ENCODE measurements around the gene ZNF2.
"Not testable (repeated sequence)": the region's sequence is repeated elsewhere in the genome, so short reads cannot be mapped to it uniquely, and the experiment has no call there.

The ZNF2 gene

DNA sequence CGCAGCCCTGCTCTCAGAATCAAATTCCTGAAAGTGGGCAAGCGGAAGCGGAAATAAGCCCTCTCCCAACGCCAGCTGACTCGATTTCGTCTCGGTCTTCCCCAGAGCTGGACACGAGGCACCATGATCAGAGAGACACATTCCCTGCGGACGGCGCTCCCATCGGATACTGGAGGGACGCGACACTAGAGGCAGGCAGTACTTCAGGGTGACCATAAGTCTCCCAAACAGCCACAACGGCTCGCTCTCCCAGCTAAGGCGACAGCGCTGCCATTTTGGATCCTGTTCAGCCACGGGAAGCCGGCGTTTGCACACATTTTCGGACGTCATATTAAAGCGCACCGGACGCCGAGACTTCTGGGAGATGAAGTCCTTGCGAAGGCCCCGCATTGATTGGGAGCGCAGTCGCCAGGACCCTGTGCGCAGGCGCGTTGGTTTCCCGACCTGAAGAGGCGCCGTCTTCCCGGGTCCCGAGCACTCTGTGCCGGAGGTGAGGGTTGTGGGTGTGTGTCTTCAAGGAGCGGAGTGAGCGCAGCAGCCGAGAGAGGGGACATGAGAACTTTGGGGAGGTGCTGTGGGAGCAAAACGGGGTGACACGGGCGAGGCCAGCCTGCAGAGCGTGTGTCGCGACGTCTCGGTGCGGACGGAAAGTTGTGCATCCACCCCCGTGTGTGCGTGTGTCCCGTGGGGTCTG is at the start of gene ZNF2:
TSS of gene ZNF2 (plus strand) at position 439 of the 694 bp plus-strand sequence. CDS start 10,418 bp downstream, outside the sequence.
- DNase-seq = peak; percentile 93

DNA sequence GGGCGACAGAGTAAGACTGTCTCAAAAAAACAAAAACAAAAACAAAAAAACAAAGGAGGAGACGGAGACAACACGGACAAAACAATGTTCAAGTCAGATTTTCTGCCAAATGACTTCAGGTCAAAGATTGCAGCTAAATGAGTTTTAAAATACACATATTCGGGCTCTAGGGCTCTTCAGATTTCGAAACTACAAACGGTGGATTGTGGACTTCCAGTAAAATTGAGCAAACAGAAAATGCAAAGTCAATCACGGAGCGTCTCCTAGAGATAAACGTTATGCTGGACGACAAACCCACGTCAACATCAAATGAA is 44.6 kb upstream of the ZNF2 start:
- DNase-seq = peak; percentile 33

DNA sequence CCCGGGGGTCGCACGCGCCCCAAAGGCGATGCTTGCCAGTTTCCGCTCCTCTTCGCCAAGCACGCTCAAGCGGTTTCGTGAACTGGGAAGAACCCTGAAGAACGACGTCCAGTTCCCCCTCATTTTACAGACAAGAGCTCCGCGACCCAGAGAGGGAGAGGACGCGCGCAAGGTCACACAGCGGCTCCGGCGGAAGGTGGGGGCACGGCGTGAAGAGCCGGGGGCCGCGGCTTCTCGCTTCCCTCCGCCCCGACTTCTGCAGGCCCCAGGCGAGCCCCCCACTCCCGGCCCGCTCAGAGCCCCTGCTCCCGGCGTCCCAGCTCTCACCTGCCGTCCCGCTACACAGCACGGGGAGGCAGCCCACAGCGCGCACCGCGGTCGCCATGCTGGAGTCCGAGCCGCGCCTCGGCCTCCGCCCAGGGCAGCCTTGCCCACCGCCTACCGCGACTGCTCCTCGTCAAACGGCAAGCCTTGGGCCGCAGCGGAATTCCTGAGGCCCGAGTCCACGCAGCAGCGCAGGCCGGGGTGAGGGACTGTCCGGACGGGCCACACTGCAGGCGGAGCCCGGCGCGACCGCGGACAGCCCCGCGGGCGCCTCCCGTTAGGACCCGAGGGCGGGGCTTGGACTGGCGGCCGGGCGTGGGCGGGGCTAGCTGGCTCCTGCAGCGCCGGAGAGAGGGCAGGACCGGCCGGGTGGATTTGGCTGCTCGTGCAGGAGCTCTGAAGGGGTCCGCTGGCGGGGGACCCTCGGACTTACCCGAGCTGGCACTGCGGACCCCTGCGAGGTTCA is 44.0 kb upstream of the ZNF2 start, which contains the start of gene MRPS5:
TSS of gene MRPS5 (minus strand) at position 402 of the 790 bp plus-strand sequence. CDS start at position 385, 17 bp downstream.
- peak; percentile 71 for DNase-seq

DNA sequence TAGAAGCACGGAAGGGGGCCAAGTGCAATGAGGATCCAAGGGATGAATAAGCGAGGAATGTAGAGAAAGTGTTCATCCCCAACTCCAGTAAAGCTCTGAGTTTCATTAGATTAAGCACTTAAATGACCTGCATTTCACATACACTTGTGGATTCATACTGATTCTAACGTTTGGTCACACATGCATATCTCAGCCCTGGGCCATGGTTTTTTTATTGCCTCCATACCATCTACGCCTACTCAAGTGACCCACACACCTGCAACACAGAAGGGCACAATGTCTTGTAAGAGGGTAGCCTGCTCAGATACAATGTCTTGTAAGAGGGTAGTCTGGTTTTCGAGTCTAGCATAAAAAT is 43.4 kb upstream of the ZNF2 start:
- no peak for DNase-seq

DNA sequence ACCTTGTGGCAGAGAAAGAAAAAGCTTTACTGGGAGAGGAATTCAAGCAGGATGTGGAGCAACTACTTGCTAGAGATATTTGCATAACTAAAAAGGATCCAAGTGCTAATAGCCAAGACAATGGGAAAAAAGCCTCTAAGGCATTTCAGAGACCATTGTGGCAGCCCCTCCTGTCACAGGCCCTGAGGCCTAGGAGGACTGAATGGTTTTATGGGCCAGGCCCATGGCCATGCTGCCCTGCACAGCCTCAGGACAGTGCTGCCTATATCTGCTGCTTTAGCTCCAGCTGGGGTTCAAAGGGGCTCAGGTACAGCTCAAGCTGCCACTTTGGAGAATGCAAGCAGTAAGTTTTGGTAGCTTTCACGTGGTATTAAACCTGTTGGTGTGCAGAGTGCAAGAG is 26.9 kb upstream of the ZNF2 start:
- DNase-seq = no peak

DNA sequence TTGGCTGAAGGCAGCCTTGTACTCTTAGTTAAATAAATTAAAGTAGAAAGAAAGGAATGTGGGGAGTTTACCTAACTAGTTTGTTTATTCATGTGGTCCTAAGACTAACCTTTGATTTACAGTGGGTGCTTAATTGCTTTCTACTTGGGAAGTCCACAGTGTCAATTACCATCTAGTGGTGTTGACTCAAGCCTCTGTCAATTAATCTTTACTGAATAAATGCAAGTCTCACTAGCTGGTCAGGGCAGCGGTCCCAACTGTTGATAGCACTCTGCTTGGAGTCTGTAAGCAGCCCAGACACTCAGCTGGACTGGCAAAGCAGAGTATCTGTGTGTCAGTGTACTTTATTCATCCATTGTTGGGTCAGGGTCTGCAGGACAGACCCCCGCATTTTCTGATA is 21.8 kb upstream of the ZNF2 start:
- no peak for DNase-seq

DNA sequence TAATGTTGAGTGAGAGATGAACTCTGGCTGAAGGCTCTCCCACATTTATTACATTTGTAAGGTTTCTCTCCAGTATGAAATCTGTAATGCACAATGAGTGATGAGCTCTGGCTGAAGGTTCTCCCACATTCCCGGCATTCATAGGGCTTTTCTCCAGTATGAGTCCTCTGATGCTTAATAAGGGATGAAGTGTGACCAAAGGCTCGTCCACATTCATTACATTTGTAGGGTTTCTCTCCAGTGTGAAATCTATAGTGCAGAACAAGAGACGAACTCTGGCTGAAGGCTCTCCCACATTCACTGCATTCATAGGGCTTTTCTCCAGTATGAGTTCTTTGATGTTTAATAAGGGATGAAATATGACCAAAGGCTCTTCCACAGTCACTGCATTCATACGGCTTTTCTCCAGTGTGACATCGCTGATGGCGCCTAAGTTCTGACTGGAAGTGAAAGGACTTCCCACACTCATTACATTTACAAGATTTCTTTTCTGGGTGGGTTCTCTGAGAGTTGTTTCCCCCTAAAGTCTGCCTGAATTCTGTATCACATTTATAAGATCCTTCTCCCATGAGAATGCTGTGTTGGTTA is 16.1 kb upstream of the ZNF2 start:
- DNase-seq = no peak

DNA sequence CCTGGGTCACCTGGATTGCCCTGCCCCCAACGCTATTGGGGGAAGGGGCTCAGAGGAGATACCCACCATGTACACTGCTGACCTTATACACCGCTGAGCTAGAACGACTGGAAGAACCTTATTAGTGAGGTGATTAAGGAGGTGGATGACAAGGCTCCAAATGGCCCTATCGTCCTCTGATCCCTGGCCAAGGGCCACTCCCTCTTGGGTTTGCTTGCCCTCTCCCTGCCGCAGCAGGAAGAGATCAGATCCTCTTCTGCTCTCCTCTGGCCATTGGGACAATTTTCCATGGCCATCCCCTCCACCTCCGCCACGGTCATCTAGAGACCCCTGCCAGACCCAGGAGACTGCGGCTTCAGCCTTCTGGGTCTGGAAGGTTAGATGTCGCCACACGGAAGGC is 7.2 kb upstream of the ZNF2 start:
- no peak for DNase-seq

DNA sequence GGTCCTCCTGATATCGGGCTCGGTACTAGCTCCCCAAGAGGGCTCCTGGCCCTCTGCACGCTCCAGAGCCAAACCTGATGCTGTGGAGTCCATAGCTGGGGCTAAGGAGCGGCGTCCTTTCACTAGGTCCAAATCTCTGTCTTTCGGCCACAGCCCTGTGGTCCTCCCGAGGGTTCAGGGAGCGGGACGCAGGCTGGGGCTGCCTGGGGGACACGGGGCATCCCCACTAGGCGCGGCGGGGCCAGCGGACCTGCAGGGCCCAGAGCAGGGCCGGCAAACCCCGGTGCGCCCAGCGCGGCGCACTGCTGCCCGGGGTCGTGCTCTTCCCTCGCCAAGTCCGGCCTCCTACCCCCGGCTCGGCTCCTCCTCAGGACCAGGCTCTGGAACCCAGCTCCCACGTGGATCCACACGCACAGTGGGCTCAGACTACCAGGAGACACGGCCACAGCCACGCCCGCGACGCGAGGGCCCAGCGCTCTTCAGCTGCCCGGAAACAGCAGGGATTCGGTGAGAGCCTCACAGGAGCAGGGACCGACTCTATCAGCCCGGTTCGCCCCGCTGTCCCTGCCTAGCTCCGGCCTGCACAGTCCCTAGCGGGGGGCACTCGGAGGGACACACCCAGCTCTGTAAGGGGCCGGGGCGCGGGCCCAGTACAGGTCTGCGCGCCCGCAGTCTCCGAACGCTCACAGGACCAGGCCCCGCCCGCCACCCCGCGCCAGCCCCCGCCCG is 6.6 kb upstream of the ZNF2 start:
- DNase-seq = no peak

DNA sequence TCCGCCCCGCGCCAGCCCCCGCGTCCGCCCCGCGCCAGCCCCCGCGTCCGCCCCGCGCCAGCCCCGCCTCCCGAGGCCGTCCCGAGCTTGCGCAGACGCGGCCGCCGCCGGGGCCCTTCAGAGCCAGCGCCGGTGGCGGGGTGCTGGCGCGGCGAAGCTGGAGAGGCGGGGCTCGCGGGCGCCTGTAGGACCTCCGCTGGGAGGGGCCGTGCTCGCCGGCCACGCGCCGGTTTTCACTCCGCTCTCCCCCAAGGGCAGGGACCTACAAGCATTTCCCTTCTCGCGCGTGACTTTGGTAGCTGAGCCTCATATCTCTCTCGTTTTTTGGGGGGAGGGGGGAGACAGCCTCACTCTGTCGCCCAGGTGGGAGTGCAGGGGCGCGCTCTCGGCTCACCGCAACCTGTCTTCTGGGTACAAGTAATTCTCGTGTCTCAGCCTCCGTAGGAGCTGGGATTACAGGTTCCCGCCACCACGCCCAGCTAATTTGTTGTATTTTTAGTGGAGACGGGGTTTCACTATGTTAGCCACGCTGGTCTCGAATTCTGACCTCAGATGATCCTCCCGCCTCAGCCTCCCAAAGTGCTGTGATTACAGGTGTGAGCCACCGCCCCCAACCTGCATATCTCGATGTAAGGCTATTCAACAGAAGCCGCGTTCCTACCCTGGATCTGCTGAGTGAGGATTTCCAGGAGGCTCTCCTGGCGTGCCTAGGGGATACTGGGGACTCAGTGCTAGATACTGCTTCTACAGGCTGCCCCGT is 5.7 kb upstream of the ZNF2 start, which contains the start of gene ZNF514:
TSS of gene ZNF514 (minus strand) at position 159 of the 760 bp plus-strand sequence. CDS start 6,595 bp downstream, outside the sequence.
- DNase-seq = peak; percentile 7

DNA sequence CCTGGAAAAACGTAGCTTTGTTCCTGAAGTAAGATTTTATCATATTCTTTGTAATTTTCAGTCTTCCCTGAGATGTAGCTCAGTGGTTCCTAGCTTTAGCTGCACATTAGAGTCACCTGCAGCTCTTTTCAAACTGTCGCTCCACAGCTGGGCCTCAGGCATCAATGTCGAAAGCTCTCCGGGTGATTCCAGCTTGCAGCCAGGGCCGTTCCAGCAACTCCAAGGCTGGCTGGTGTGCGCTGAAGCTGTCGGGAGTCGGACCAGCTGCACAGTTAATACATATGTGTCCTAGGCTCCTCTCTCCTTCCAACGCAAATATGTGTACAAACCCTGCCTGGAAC is 609 bp upstream of the ZNF2 start:
- DNase-seq = no peak

DNA sequence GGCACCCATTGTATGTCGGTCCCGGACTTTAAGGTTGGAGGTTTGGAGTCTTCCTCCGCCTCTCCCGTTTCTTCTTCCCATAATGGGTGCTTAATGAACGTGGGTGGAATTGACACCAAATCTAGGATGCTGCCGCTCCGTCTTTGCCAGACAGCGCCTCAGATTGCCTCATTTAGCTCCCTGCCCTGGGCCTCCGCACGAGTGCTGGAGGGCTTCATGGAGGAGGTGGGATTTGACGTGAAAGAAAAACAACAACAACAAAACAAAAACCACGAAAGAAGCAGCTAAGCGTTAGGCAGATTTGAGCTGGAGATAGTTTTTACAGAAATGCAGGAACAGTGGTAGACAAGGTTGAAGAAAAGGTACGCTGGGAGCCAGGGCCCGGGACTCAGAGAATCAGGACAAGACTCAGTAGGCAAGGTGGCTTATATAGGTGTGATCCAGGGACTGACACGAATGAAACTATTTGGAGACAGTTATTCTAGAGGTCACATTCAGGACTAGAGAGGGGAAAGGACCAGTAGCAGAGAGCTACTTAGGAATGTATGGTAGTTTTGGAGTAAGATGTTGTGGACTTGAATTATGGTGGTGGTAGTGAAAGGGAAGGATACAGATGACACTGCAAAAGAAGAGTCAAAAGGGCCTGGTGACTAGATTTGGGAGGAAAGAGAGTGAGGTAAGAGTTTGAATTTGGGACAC is 605 bp downstream of the ZNF2 start:
- DNase-seq = no peak

DNA sequence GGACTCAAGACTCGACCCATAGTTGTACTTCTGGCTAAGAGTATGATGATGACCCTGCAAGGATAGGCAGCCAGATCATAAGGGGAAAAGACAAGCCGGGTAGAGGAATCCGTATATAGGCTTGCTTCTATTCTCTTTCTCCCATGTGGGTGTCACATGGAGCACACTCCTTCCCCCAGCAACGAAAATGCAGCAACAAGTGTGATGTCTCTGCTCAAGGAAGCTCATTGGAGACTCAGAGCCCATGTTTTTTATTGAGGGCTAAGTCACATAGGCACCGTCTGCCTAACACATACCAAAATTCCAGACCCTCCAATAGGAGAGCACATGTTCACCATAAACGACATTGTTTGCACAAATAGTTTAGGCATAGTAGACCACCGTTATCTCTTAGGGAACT is 6.3 kb downstream of the ZNF2 start:
- DNase-seq = no peak

DNA sequence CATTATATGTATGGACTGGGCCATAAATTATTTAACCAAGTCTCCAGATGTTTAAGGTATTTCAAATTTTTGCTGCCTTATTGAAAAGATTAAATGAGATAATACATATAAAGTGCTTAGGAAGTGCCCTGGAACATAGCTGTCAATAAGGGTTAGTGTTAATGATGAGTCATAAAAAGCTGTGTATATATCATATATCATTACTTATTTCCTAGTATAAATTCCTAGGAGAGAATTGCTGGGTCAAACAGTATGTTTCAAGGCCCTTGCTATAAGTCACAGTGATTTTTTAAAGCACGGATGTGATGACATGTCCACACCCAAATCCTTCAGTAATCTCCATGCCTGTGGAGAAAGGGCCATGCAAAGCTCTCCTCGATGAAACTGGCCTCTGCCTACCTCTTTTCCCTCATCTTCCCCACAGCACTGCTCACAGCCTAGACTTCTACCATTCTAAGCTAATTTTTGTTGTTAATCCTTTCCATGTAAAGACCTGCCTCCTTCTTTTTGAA is 8.5 kb downstream of the ZNF2 start:
- DNase-seq = no peak

DNA sequence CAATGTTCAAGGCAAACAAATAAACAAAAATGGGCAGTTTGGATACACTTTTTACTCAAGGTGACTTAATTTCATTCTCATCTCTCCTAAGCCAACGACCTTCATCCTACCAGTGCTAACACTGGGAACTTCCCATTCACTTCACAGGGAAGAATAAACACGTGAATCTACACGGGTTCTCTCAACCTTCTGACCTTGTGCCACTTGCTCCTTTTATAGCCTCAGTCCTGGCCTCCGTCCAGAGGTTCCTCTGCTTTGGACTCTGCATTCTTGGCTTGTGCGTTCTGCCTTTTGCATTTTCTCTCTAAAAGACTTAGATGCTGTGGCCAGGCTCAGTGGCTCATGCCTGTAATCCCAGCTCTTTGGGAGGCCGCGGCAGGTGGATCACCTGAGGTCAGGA is 13.8 kb downstream of the ZNF2 start:
- DNase-seq = no peak

DNA sequence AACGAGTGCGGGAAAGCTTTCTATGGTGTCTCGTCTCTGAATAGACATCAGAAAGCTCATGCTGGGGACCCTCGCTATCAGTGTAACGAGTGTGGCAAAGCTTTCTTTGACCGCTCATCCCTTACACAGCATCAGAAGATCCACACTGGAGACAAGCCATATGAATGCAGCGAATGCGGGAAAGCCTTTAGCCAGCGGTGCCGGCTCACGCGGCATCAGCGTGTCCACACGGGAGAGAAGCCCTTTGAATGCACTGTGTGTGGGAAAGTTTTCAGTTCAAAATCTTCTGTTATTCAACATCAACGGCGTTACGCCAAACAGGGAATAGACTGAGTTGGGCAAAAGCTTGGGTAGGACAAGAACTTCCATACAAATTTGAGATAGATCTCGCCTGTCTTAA is 16.2 kb downstream of the ZNF2 start:
- no peak for DNase-seq

DNA sequence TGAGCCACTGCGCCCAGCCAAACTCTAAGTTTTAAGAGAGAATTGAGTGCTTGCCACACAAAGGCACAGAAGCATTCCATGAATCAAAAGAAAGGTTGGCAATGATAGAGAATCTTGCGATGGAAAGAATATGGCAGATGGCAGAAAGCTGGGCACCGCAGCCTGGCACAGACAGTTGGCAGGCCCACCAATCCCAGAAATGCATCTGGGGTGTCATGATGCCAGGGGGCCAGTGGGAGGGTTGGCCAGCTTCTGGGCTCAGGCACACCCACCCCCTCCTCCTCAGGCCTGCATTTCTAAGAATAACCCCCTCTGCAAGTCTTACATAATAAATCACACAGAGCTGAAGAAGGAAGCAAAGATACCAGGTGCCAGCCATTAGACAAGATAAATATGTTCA is 19.6 kb downstream of the ZNF2 start:
- no peak for DNase-seq

DNA sequence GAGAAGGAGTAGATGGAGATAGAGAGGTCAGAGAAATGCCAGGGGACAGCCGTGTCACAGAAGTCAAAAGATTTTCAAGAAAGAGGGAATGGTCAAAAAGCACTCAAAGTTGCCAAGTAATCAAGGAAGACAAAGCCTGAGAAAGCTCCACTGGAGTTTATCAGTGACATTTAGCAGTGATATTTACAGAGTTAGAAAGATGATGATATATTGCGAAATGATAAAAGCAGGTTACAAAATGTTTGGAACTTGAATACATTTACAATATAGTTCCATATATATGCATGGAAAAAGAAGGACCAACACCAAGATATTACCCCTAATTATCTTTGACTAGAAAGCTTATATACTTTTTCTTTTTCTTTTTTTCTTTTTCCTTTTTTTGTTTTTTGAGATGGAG is 20.4 kb downstream of the ZNF2 start:
- no peak for DNase-seq

DNA sequence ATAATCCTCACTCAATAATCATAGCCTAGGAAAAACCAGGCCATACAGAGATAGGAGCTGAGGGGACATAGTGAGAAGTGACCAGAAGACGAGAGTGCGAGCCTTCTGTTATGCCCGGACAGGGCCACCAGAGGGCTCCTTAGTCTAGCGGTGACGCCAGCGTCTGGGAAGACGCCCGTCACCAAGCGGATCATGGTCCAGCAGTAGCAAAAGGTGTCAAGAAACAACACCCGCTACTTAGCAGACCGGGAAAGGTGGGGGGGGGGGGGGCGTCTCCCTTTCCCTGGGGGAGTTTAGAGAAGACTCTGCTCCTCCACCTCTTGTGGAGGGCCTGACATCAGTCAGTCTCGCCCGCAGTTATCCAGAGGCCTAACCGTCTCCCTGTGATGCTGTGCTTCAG is 27.3 kb downstream of the ZNF2 start:
- not testable (repeated sequence) for DNase-seq

DNA sequence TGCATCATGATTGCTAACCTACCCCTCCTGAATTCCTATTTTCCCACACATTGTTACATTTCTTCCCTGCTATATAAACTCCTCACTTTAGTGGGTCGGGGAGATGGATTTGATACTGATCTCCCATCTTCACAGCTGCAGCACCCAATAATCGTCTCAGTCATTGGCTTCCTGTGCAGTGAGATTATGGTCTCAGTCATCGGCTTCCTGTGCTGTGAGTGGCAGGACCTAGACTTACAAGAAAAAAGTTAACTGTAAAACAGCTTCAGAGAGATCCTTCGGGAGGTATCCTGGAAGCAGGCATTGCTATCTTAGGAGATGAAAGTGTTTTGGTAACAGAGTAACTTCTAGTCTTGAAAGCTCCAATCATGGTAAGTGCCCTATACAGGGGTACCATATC is 38.3 kb downstream of the ZNF2 start:
- DNase-seq = no peak

DNA sequence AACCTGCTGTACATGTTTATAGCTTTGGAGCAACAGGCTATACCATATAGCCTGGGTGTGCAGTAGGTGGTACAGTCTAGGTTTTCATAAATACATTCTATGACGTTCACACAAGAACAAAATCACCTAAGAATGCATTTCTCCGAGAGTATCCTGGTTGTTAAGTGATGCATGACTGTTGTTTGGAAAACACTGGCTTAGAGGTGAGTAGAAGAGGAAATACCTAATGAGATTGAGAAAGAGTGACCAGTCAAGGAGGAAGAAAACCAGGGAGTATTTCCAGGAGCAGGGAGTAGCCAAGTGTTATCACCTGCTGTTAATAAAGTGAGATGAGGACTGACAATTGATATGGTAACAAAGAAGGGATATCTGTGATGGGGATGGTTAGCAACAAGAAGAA is 38.8 kb downstream of the ZNF2 start:
- no peak for DNase-seq

DNA sequence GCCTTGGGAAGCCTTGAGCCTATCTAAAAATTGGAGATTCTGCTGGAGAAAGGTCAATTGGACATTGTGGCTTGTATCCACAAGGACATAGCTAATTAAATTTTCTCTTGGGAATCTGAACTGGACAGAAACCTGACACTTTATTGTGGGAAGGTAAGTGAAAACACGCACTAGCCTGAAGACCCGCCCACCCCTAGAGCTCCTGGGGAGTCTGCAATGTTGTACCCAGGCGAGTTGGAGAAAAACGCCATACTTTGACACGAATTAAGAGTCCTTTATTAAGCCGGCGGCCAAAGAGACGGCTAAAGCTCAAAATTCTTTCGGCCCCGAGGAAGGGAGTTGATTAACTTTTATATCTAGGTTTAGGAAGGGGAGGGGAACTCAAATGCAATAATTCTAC is 40.5 kb downstream of the ZNF2 start:
- DNase-seq = no peak
